GM12892 (cell line): Measurements from ENCODE around the gene DARS2.

Source experiments
- POLR2A ChIP-seq: IDR thresholded peaks from 2 replicates; pipeline ENCODE4 v1.6.1; 2011; ENCODE audit warnings: low read depth, low read length, control low read depth
- TAF1 ChIP-seq: IDR thresholded peaks from 2 replicates; pipeline ENCODE4 v1.6.1; 2011; ENCODE audit warnings: low read depth, mild to moderate bottlenecking, control low read depth, low read length, borderline replicate concordance

DNA sequence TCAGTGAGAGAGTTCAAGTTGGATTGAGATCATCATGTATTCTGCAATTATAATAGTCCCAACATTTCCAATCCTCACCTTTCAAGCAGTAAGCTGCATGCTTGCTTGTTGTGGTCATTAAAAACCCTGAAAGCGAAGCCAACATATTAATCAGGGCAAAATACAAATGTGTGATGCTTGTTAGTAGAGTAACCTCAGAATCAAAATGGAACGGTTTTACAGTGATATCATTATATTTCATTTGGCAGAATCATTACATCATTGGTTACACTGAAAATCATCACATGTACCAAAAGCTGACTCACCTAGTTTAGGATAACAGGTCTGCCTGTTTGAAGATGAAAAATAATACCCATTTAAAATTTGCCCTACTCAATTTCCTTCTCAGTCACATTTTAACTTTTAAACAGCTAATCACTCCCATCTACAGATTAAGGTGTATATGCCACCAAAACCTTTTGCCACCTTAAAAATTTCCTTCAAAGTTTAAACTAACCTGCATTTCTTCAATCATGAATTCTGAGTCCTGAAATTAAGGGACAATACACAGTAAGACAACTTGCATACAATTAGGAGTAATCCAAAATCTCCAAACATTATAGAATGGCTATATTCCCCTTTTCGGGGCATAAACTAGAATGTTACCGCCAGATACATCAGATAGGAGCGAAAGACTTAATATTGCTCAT lies 39.9 kb downstream of the DARS2 start:
- TF ChIP-seq POLR2A (no peak; the same call in none of the 2 replicates), TAF1 (no peak)
